Endothelial cell of umbilical vein (primary cell): ENCODE measurements around the gene HDHD5. TPM values are rescaled to one million over a fixed set of nuclear protein-coding genes. Genes with fewer than 3 reads are reported as not detected.

Experiments used
- BruUV-seq: library from RNA; stranded (reverse); fragments of 400-500 nt; replicated peaks from 2 replicates; lab custom pipeline; 2021; lab: Mats Ljungman, UMichigan
- CTCF ChIA-PET: fragments of 300-600, 350-600 bp; sonication (Branson Sonifier 250); formaldehyde crosslinking; loops from one replicate; lab custom pipeline; 2021; ENCODE audit warnings: antibody characterized with exemption, inconsistent platforms; lab: Charles Lee
- POLR2A ChIA-PET: fragments of 300-600, 350-600 bp; sonication (Branson Sonifier 250); formaldehyde crosslinking; loops from one replicate; lab custom pipeline; 2021; ENCODE audit warnings: antibody characterized with exemption, inconsistent platforms; lab: Charles Lee
- DNase-seq: peaks from one replicate; pipeline ENCODE4 v3.0.0-alpha.2; 2011; ENCODE audit warnings: low read depth, low spot score
- FAIRE-seq: peaks from 2 replicates; lab custom pipeline; 2011; peaks lifted over from hg19 to GRCh38; lab: Jason Lieb, UNC
- H2AFZ ChIP-seq: 2 replicates; pipeline ENCODE4 v1.6.0; 2012; ENCODE audit warnings: low read depth, low read length, control low read depth, inconsistent platforms
- H3K27ac ChIP-seq: 2 replicates; pipeline ENCODE4 v1.5.1; 2011; ENCODE audit warnings: low read depth, mild to moderate bottlenecking, control low read depth, low read length, moderate library complexity; ENCODE audit not compliant: insufficient read depth
- H3K27me3 ChIP-seq, 2 experiments: 2 replicates each; pipeline versions ENCODE4 v1.6.0 to v1.6.1; 2011; ENCODE audit warnings: low read length in 2 of 2, mixed read lengths in 1 of 2; ENCODE audit not compliant: control insufficient read depth in 2 of 2, insufficient read depth in 2 of 2
- H3K36me3 ChIP-seq, 2 experiments: 2 replicates in 1 of 2; 3 replicates in 1 of 2; pipeline ENCODE4 v1.5.1; 2011; ENCODE audit warnings: low read length in 2 of 2, mild to moderate bottlenecking in 1 of 2, moderate library complexity in 1 of 2; ENCODE audit not compliant: control insufficient read depth in 2 of 2, insufficient read depth in 2 of 2; ENCODE audit errors: extremely low read depth in 1 of 2
- H3K4me1 ChIP-seq: 3 replicates; pipeline ENCODE4 v1.5.1; 2011; ENCODE audit warnings: mild to moderate bottlenecking, low read length; ENCODE audit not compliant: control insufficient read depth, insufficient read depth; ENCODE audit errors: extremely low read depth
- H3K4me2 ChIP-seq: 2 replicates; pipeline ENCODE4 v1.6.1; 2011; ENCODE audit warnings: low read length, control low read depth, mixed read lengths; ENCODE audit not compliant: insufficient read depth
- H3K4me3 ChIP-seq, 3 experiments: fragments of 200-600 bp in 1 of 3; sonication (generic), shearing (Covaris generic) in 1 of 3; replicated peaks in 1 of 3; 2 replicates each; pipeline ENCODE4 v1.5.1; 2011 to 2016; ENCODE audit warnings: control low read depth in 3 of 3, low read length in 3 of 3, mild to moderate bottlenecking in 2 of 3, inconsistent platforms in 1 of 3, low read depth in 1 of 3, moderate library complexity in 1 of 3; ENCODE audit not compliant: insufficient read depth in 1 of 3
- H3K79me2 ChIP-seq: 2 replicates; pipeline ENCODE4 v1.6.0; 2012; ENCODE audit warnings: low read length, inconsistent platforms; ENCODE audit not compliant: control insufficient read depth, insufficient read depth
- H3K9ac ChIP-seq: replicated peaks from 2 replicates; pipeline ENCODE3; 2011; ENCODE audit warnings: low read length, control low read depth; ENCODE audit not compliant: insufficient read depth; ENCODE audit errors: extremely low read depth
- H3K9me1 ChIP-seq: replicated peaks from 3 replicates; pipeline ENCODE4 v1.6.0; 2011; ENCODE audit warnings: mild to moderate bottlenecking, low read length; ENCODE audit not compliant: control insufficient read depth, insufficient read depth; ENCODE audit errors: extremely low read depth
- H3K9me3 ChIP-seq: replicated peaks from 2 replicates; pipeline ENCODE4 v1.5.1; 2012; ENCODE audit warnings: low read length, inconsistent platforms; ENCODE audit not compliant: control insufficient read depth, insufficient read depth
- H4K20me1 ChIP-seq: replicated peaks from 2 replicates; pipeline ENCODE3; 2011; ENCODE audit warnings: mild to moderate bottlenecking, low read length; ENCODE audit not compliant: control insufficient read depth, insufficient read depth; ENCODE audit errors: extremely low read depth
- EZH2 ChIP-seq: IDR thresholded peaks from 2 replicates; pipeline ENCODE4 v1.6.1; 2012; ENCODE audit warnings: borderline replicate concordance, low read depth, mild to moderate bottlenecking, moderate library complexity, low read length, inconsistent platforms; ENCODE audit not compliant: severe bottlenecking
- FOS ChIP-seq: IDR thresholded peaks from 2 replicates; pipeline ENCODE4 v1.6.1; 2011; ENCODE audit warnings: mild to moderate bottlenecking, low read length, moderate library complexity, borderline replicate concordance; ENCODE audit not compliant: insufficient read depth
- GATA2 ChIP-seq: IDR thresholded peaks from 2 replicates; pipeline ENCODE4 v1.7.0; 2011; ENCODE audit warnings: low read depth, mild to moderate bottlenecking, moderate library complexity, mixed read lengths, low read length; ENCODE audit not compliant: insufficient read length, insufficient read depth
- JUN ChIP-seq: IDR thresholded peaks from 2 replicates; pipeline ENCODE4 v1.6.1; 2011; ENCODE audit warnings: borderline replicate concordance, low read depth; ENCODE audit not compliant: insufficient read length, insufficient read depth
- MAX ChIP-seq: IDR thresholded peaks from 2 replicates; pipeline ENCODE4 v1.6.1; 2011; ENCODE audit not compliant: insufficient read depth, insufficient read length
- MYC ChIP-seq: IDR thresholded peaks from one replicate; pipeline ENCODE4 v1.6.1; 2011; ENCODE audit warnings: mild to moderate bottlenecking, low read depth, low read length
- POLR2A ChIP-seq: IDR thresholded peaks from 2 replicates; pipeline ENCODE4 v1.6.1; 2012; ENCODE audit warnings: low read depth, mild to moderate bottlenecking, control low read depth, low read length
- POLR2AphosphoS5 ChIP-seq: IDR thresholded peaks from 2 replicates; pipeline ENCODE4 v1.6.1; 2012; ENCODE audit warnings: low read depth, mild to moderate bottlenecking, control low read depth, low read length, moderate library complexity; ENCODE audit not compliant: insufficient read depth
- dilution Hi-C: fragments of 300-500 bp; cut with MboI; formaldehyde crosslinking; loops from one replicate; pipeline ENCODE4 v1.15.0; 2019; ENCODE audit warnings: low sequenced_read_pairs; ENCODE audit not compliant: extremely low pct_ligation_motif_present
- intact Hi-C: fragments of 100-400 bp; cut with micrococcal nuclease; formaldehyde crosslinking; loops from one replicate; pipeline ENCODE4 v1.10.0; 2022
- polyA plus RNA-seq, 4 experiments: library from polyadenylated mRNA; depleted of rRNA in 3 of 4; stranded (reverse) in 3 of 4; unstranded in 1 of 4; fragments of >200 nt; gene quantifications; 2 replicates each; pipeline versions ENCODE4 v1.2.1 to v1.2.3, GENCODE V29; 2011 to 2012; ENCODE audit warnings: missing spikeins in 1 of 4
- total RNA-seq: library from RNA; stranded (reverse); gene quantifications from 2 replicates; pipeline ENCODE4 v1.2.3, GENCODE V29; 2021
- TF ChIP-seq, protein P1 (sequence below), 2 donors: IDR thresholded peaks; 1 replicate in 1 of 2; 2 replicates in 1 of 2; pipeline ENCODE4 v1.5.1; 2011; ENCODE audit warnings: low read length in 2 of 2, mild to moderate bottlenecking in 2 of 2, moderate library complexity in 2 of 2, control low read depth in 1 of 2, inconsistent platforms in 1 of 2, low read depth in 1 of 2; ENCODE audit not compliant: insufficient read depth in 1 of 2; ENCODE audit errors: extremely low read depth in 1 of 2

HDHD5 gene
- total and polyA plus RNA-seq, 2 donors (not counting 3 experiments of a cell fraction or from before 2014, with no cell fraction given): 28.1 to 54.1 TPM

DNA sequence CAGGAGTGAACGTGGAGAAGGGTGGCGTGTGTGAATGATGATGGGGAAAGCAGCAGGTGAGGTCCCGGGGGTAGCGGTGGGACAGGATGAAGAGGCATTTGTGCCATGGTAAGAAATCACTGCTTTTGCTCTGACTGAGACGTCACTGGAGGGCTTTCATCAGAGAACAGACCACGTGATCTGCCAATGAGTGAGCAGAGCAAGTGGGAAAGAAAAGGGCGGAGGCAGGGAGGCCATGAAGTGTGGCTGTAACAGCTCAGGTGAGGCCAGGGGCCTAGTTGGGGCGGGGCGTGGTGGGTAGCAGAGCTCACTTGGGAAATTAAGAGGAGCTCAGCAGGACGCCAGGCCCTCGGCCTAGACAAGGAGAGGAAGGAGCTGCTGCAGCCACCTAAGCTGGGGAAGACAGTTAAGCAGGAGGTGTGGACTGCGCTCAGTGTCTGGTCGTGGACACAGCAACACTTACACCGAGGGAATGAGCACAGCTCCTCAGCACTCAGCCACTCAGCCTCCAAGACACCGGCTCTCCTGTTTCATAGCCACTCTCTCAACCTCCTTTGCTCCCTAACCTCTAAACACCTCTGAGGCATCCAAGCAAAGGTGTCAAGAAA lies 23.8 kb downstream of the HDHD5 start:
- intact Hi-C loops: no loop called here
- no peak overlapping the region for H3K4me2 ChIP-seq
- peaks cover 0 to 8% of the 10 kb centered on the region in 2 experiments for H3K36me3 ChIP-seq
- H3K4me3 ChIP-seq: no peak overlapping the region
- ChIA-PET CTCF (interaction anchor here (1.5 kb wide), 1 partner anchor 36 kb away, joined by 3 read pairs; no protein-coding TSS in a partner anchor), POLR2A (no interaction called here)
- DNase-seq (no peak), FAIRE-seq (no peak)
- no peaks in the 10 kb centered on the region for H3K79me2 ChIP-seq
- TF ChIP-seq JUN (no peak), POLR2A (no peak), EZH2 (no peak), FOS (no peak), POLR2AphosphoS5 (no peak), MYC (no peak), GATA2 (no peak), MAX (no peak)
- TF ChIP-seq, protein P1, sequence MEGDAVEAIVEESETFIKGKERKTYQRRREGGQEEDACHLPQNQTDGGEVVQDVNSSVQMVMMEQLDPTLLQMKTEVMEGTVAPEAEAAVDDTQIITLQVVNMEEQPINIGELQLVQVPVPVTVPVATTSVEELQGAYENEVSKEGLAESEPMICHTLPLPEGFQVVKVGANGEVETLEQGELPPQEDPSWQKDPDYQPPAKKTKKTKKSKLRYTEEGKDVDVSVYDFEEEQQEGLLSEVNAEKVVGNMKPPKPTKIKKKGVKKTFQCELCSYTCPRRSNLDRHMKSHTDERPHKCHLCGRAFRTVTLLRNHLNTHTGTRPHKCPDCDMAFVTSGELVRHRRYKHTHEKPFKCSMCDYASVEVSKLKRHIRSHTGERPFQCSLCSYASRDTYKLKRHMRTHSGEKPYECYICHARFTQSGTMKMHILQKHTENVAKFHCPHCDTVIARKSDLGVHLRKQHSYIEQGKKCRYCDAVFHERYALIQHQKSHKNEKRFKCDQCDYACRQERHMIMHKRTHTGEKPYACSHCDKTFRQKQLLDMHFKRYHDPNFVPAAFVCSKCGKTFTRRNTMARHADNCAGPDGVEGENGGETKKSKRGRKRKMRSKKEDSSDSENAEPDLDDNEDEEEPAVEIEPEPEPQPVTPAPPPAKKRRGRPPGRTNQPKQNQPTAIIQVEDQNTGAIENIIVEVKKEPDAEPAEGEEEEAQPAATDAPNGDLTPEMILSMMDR (IDR thresholded peaks at IDR 0.05; ENCODE audit: extremely low read depth in 1 of 2, insufficient read depth in 1 of 2, low read depth in 1 of 2, low read length in 2 of 2): no peak
- no peaks in the 10 kb centered on the region for H3K4me1 ChIP-seq
- no peaks in the 10 kb centered on the region for H3K27me3 ChIP-seq
- no peak overlapping the region for H2AFZ ChIP-seq
- no TSS peak for BruUV-seq
- no peaks in the 10 kb centered on the region for H3K9me3 ChIP-seq
- H3K9ac ChIP-seq: no peak overlapping the region
- no peaks in the 10 kb centered on the region for H3K9me1 ChIP-seq
- H4K20me1 ChIP-seq: no peaks in the 10 kb centered on the region
- dilution Hi-C loops: no loop called here
- no peak overlapping the region for H3K27ac ChIP-seq
